ENCODE data around the gene CLECL1.

The CLECL1 gene

DNA sequence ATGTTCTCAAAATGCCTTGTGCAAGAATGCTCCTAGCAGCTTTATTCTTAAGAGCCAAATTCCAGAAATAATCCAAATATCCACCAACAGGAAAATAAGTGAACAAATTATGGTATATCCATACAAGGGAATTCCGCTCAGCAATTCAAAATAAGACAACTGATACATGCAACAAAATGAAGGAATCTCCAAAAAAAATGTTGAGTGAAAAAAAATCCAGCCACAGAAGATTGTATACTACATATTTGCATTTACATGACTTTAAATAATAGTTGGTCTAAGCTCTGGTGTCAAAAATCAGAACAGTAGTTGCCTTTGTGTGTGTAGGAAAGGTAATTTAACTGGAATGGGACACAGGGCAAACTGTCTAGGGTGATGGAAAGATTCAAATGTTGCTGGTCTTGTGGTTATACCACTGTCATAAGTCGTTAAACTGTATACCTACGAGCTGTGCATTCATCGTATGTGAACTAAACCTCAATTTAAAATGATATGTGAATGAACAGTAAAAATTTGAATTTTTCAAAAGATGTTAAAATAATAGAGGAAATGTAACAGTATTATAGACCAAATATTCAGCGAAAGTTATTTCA, 24.6 kb upstream of the CLECL1 start:
- TF ChIP-seq FOXP2 (optimal IDR thresholded peaks at IDR 0.05; ENCODE audit: borderline replicate concordance, extremely low read depth, extremely low read length, insufficient read depth) (no peak), SIN3A (IDR thresholded peaks at IDR 0.05; ENCODE audit: borderline replicate concordance, insufficient read depth, low read length) (no peak), TAF1 (IDR thresholded peaks at IDR 0.05; ENCODE audit: borderline replicate concordance, insufficient read depth, low read length) (no peak), POLR2AphosphoS5 (IDR thresholded peaks at IDR 0.05; ENCODE audit: low read depth, low read length) (no peak)
- TF ChIP-seq, protein P1, sequence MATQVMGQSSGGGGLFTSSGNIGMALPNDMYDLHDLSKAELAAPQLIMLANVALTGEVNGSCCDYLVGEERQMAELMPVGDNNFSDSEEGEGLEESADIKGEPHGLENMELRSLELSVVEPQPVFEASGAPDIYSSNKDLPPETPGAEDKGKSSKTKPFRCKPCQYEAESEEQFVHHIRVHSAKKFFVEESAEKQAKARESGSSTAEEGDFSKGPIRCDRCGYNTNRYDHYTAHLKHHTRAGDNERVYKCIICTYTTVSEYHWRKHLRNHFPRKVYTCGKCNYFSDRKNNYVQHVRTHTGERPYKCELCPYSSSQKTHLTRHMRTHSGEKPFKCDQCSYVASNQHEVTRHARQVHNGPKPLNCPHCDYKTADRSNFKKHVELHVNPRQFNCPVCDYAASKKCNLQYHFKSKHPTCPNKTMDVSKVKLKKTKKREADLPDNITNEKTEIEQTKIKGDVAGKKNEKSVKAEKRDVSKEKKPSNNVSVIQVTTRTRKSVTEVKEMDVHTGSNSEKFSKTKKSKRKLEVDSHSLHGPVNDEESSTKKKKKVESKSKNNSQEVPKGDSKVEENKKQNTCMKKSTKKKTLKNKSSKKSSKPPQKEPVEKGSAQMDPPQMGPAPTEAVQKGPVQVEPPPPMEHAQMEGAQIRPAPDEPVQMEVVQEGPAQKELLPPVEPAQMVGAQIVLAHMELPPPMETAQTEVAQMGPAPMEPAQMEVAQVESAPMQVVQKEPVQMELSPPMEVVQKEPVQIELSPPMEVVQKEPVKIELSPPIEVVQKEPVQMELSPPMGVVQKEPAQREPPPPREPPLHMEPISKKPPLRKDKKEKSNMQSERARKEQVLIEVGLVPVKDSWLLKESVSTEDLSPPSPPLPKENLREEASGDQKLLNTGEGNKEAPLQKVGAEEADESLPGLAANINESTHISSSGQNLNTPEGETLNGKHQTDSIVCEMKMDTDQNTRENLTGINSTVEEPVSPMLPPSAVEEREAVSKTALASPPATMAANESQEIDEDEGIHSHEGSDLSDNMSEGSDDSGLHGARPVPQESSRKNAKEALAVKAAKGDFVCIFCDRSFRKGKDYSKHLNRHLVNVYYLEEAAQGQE (IDR thresholded peaks at IDR 0.05; ENCODE audit: insufficient read depth in 1 of 2, low read depth in 2 of 2, low read length in 2 of 2) = no peak

DNA sequence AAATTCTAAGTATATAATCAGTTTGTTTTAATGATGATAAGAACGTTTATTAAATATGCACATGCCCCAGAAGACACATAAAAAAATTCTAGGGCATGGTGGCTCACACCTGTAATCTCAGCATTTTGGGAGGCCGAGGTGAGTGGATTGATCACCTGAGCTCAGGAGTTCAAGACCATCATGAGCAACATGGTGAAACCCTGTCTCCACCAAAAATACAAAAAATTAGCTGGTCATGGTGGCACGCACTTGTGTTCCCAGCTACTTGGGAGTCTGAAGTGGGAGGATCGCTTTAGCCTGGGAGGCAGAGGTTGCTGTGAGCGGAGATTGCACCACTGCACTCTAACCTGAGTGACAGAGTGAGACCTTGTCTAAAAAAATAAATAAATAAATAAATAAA, 23.8 kb upstream of the CLECL1 start:
- no peak for TF ChIP-seq SIN3A (IDR thresholded peaks at IDR 0.05; ENCODE audit: borderline replicate concordance, insufficient read depth, low read length)
- TF ChIP-seq FOXP2 (optimal IDR thresholded peaks at IDR 0.05; ENCODE audit: borderline replicate concordance, extremely low read depth, extremely low read length, insufficient read depth) = no peak
- TF ChIP-seq POLR2AphosphoS5 (IDR thresholded peaks at IDR 0.05; ENCODE audit: low read depth, low read length) = no peak
- TF ChIP-seq, protein P1 (IDR thresholded peaks at IDR 0.05; ENCODE audit: insufficient read depth in 1 of 2, low read depth in 2 of 2, low read length in 2 of 2) = no peak
- TF ChIP-seq TAF1 (IDR thresholded peaks at IDR 0.05; ENCODE audit: borderline replicate concordance, insufficient read depth, low read length) = no peak

DNA sequence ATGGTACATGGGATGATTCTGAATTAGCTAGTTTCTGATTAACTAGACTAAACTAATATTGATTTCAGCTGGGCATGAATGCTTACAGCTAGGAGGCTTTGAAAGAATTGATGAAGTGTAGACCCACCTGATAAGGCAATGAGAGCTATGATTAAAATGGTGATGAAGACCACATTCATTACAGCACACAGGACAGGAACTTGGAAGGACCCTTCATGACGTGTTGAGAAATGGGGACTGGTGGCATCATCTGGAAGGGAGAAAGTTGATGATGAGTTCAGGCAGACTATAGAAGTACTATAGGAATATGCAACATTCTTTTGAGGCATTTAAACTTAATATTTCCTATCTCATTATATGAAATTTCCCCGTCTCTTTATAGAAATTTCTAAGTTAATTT, 23.3 kb upstream of the CLECL1 start:
- no peak for TF ChIP-seq SIN3A (IDR thresholded peaks at IDR 0.05; ENCODE audit: borderline replicate concordance, insufficient read depth, low read length)
- TF ChIP-seq FOXP2 (optimal IDR thresholded peaks at IDR 0.05; ENCODE audit: borderline replicate concordance, extremely low read depth, extremely low read length, insufficient read depth) = no peak
- TF ChIP-seq, protein P1 (IDR thresholded peaks at IDR 0.05; ENCODE audit: insufficient read depth in 1 of 2, low read depth in 2 of 2, low read length in 2 of 2) = no peak
- TF ChIP-seq POLR2AphosphoS5 (IDR thresholded peaks at IDR 0.05; ENCODE audit: low read depth, low read length) = no peak
- no peak for TF ChIP-seq TAF1 (IDR thresholded peaks at IDR 0.05; ENCODE audit: borderline replicate concordance, insufficient read depth, low read length)

DNA sequence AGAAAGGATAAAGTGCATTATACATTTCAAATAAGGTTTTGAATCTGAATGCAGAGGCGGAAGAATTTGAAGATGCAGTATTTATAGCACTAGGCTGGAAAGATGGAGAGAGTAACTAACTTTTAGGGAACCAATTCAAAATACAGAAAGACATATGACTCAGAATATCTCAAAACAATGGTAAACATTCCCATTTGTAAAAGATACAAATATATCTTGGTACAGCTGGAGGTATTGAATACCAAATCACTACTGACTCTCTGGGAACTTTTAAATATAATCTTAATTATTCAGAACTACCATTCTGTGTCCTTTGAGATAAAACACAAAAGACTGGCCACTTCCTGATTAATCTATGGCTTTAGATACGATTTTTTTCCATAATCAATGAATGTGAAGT, 22.7 kb upstream of the CLECL1 start:
- TF ChIP-seq POLR2AphosphoS5 (IDR thresholded peaks at IDR 0.05; ENCODE audit: low read depth, low read length) = no peak
- no peak for TF ChIP-seq SIN3A (IDR thresholded peaks at IDR 0.05; ENCODE audit: borderline replicate concordance, insufficient read depth, low read length)
- TF ChIP-seq TAF1 (IDR thresholded peaks at IDR 0.05; ENCODE audit: borderline replicate concordance, insufficient read depth, low read length) = no peak
- no peak for TF ChIP-seq FOXP2 (optimal IDR thresholded peaks at IDR 0.05; ENCODE audit: borderline replicate concordance, extremely low read depth, extremely low read length, insufficient read depth)
- TF ChIP-seq, protein P1 (IDR thresholded peaks at IDR 0.05; ENCODE audit: insufficient read depth in 1 of 2, low read depth in 2 of 2, low read length in 2 of 2) = no peak
